Measurements from ENCODE around the gene CD81.
A peak's percentile ranks its signal among the peaks of the same experiment; 100 is the strongest.

CD81 gene

GRCh38 chr11:2420502-2421225, 43.6 kb downstream of the CD81 start:
- no peak overlapping the region for H3K4me3 ChIP-seq (ENCODE audit: low read depth, low read length)
- DNase-seq (ENCODE audit: low read depth), result peak; percentile 78
- peak; percentile 93 for TF ChIP-seq CTCF (conservative IDR thresholded peaks at IDR 0.05; ENCODE audit: low read depth, low read length)

- no peak for TF ChIP-seq CTCF (conservative IDR thresholded peaks at IDR 0.05; ENCODE audit: low read depth, low read length)
- no peak for DNase-seq (ENCODE audit: low read depth)
- no peak overlapping the region for H3K4me3 ChIP-seq (ENCODE audit: low read depth, low read length)
Observed at GRCh38 chr11:2421226-2421994, 44.3 kb downstream of the CD81 start.

- no peak overlapping the region for H3K4me3 ChIP-seq (ENCODE audit: low read depth, low read length)
- no peak for TF ChIP-seq CTCF (conservative IDR thresholded peaks at IDR 0.05; ENCODE audit: low read depth, low read length)
- DNase-seq (ENCODE audit: low read depth), result no peak
Observed at GRCh38 chr11:2421996-2422395, 44.9 kb downstream of the CD81 start.

GRCh38 chr11:2422461-2423156, 45.5 kb downstream of the CD81 start:
- no peak for TF ChIP-seq CTCF (conservative IDR thresholded peaks at IDR 0.05; ENCODE audit: low read depth, low read length)
- DNase-seq (ENCODE audit: low read depth), result no peak
- no peak overlapping the region for H3K4me3 ChIP-seq (ENCODE audit: low read depth, low read length)

- no peak for DNase-seq (ENCODE audit: low read depth)
- TF ChIP-seq CTCF (conservative IDR thresholded peaks at IDR 0.05; ENCODE audit: low read depth, low read length), result no peak
- no peak overlapping the region for H3K4me3 ChIP-seq (ENCODE audit: low read depth, low read length)
Observed at GRCh38 chr11:2423157-2424025, 46.3 kb downstream of the CD81 start.

GRCh38 chr11:2424811-2425495, 47.8 kb downstream of the CD81 start:
- TF ChIP-seq CTCF (conservative IDR thresholded peaks at IDR 0.05; ENCODE audit: low read depth, low read length), result no peak
- DNase-seq (ENCODE audit: low read depth), result no peak
- H3K4me3 ChIP-seq (ENCODE audit: low read depth, low read length), result no peak overlapping the region

Data from choroid plexus epithelial cell (primary cell).